GM23248 (cell line): Measurements from ENCODE around the gene ELFN1.

Source experiments
- EZH2 ChIP-seq: fragments of 200-600 bp; sonication (generic); IDR thresholded peaks from 2 replicates; pipeline ENCODE4 v1.6.1; 2018; ENCODE audit warnings: antibody characterized with exemption, mild to moderate bottlenecking; ENCODE audit not compliant: insufficient read depth, poor library complexity, severe bottlenecking
- EZH2phosphoT487 ChIP-seq: fragments of 200-600 bp; sonication (generic); IDR thresholded peaks from 2 replicates; pipeline ENCODE4 v1.6.1; 2018; ENCODE audit warnings: antibody characterized with exemption, moderate library complexity, mild to moderate bottlenecking, low read depth; ENCODE audit not compliant: insufficient read depth

- TF ChIP-seq EZH2 (no peak), EZH2phosphoT487 (no peak)
Measured at GRCh38 chr7:1678571-1679325, 8.7 kb downstream of the ELFN1 start.
